HG03575 (cell line): ENCODE data around the gene CADM4.
A peak's percentile ranks its signal among the peaks of the same experiment; 100 is the strongest.
"Not testable (repeated sequence)": the region's sequence is repeated elsewhere in the genome, so short reads cannot be mapped to it uniquely, and the experiment has no call there.

Experiments used
- ATAC-seq: cut with Tn5 transposase; IDR thresholded peaks from one replicate; pipeline ENCODE4 v1.9.1; 2021; ENCODE audit not compliant: unreplicated experiment, insufficient number of reproducible peaks, low FRiP score; ENCODE audit errors: extremely low read depth

CADM4 gene

GRCh38 chr19:43618921-43619261 lies 20.8 kb downstream of the CADM4 start:
- ATAC-seq, result no peak

GRCh38 chr19:43616954-43617353 lies 22.7 kb downstream of the CADM4 start:
- ATAC-seq, result no peak

- ATAC-seq, result no peak
These were observed 23.3 kb downstream of the CADM4 start for GRCh38 chr19:43616306-43616705.

GRCh38 chr19:43612374-43612773 lies 27.3 kb downstream of the CADM4 start:
- no peak for ATAC-seq

GRCh38 chr19:43611788-43612187 lies 27.9 kb downstream of the CADM4 start, which contains the start of gene SRRM5:
Gene SRRM5 (plus strand): TSS chr19:43612088. CDS start chr19:43612122, 34 bp downstream.
- no peak for ATAC-seq

GRCh38 chr19:43610493-43610892 lies 29.2 kb downstream of the CADM4 start:
- ATAC-seq, result no peak

- ATAC-seq, result no peak
These were observed 29.8 kb downstream of the CADM4 start for GRCh38 chr19:43609872-43610271.

- no peak for ATAC-seq
These were observed 32.1 kb downstream of the CADM4 start for GRCh38 chr19:43607238-43608205.

GRCh38 chr19:43606569-43607229 lies 33.0 kb downstream of the CADM4 start:
- no peak for ATAC-seq

GRCh38 chr19:43605875-43606568 lies 33.6 kb downstream of the CADM4 start:
- no peak for ATAC-seq

- not testable (repeated sequence) for ATAC-seq
These were observed 39.3 kb downstream of the CADM4 start for GRCh38 chr19:43600326-43600725.

GRCh38 chr19:43599635-43600295 lies 39.9 kb downstream of the CADM4 start:
- no peak for ATAC-seq

- no peak for ATAC-seq
These were observed 41.0 kb downstream of the CADM4 start for GRCh38 chr19:43598445-43599240.

- no peak for ATAC-seq
These were observed 41.8 kb downstream of the CADM4 start for GRCh38 chr19:43597876-43598275.

- no peak for ATAC-seq
These were observed 42.7 kb downstream of the CADM4 start for GRCh38 chr19:43596842-43597461.

GRCh38 chr19:43595999-43596841 lies 43.4 kb downstream of the CADM4 start, which contains the start of the genes IRGQ and ZNF576:
Gene IRGQ (minus strand): TSS chr19:43596134. CDS start chr19:43595338, 796 bp downstream.
Gene ZNF576 (plus strand): TSS chr19:43596595. CDS start chr19:43597109, 514 bp downstream.
- ATAC-seq, result peak; percentile 38

GRCh38 chr19:43595605-43595998 lies 44.0 kb downstream of the CADM4 start:
- no peak for ATAC-seq
